M059J (cell line): ENCODE measurements around the gene SLC2A13. TPM values are rescaled to one million over a fixed set of nuclear protein-coding genes. Genes with fewer than 3 reads are reported as not detected.
"Not testable (repeated sequence)": the region's sequence is repeated elsewhere in the genome, so short reads cannot be mapped to it uniquely, and the experiment has no call there.

ENCODE experiments used
- DNase-seq: peaks from one replicate; pipeline ENCODE4 v3.0.0-alpha.2; 2012; ENCODE audit warnings: low read depth
- total RNA-seq: library from RNA; depleted of rRNA; stranded (reverse); fragments of >200 nt; shearing (Covaris generic); gene quantifications from 2 replicates; pipeline ENCODE4 v1.2.3, GENCODE V29; 2014

The SLC2A13 gene
- total RNA-seq, 1 experiment from 2014 or later, result 3.2 TPM

GRCh38 chr12:40038619-40039018 is 67.3 kb downstream of the SLC2A13 start:
- no peak for DNase-seq

DNA sequence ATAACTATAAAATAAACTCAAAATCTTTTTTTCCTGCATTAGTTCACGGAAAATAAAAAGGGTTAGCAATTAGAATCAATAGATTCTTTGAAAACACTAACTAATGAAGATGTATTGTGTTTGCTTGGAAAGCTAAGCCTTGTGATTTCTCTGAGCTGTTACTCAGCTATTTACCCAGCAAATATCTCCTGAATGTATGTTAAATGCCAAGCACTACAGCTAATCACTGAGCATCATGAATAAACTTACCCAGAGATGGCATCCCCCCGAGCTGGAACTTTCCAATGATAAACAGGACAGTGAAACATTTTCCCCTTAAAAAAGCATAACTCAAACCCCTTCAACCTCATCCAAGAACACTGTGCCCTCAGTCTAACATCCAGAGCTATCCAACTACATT is 71.2 kb downstream of the SLC2A13 start:
- no peak for DNase-seq

- DNase-seq, result no peak
These were observed 71.7 kb downstream of the SLC2A13 start for GRCh38 chr12:40034156-40034555.

GRCh38 chr12:40033242-40033630 is 72.6 kb downstream of the SLC2A13 start:
- DNase-seq, result no peak

DNA sequence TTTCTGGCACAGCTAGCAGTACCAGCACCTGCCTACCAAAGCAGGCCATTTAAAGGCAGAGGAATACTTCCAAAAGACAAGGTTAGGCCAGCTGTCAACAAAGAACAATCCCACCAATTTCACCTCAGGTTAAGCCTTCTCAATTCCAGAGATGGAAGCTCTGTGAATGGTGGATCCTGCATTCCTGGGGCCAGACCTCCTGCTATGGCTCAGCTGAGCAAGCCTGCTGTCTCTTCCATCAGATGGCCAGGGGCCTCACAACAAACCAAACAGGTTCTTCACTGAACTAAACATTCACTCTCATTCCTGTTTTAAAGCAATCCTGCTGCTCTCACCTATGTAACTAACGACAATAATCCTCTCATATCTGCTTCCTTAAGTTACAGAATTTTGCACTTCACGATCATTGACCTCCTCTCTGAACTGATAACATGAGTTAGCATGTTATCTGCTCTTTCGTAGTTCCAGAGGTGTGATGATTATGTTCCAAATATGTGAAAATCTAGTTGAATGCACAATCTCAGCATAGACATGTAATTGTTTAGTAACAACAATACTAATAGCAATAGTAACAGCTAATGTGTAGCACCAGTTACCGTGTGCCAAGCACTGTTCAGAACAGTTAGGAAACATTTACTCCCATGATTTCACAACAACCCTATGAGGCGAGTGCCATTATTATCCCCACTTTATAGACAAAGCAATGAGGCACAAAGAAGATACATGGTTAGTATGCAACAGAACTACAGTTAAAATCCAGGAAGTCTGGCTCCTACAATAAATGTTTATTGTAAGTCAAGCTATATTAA is 73.2 kb downstream of the SLC2A13 start:
- DNase-seq, result no peak

- no peak for DNase-seq
These were observed 73.9 kb downstream of the SLC2A13 start for GRCh38 chr12:40031965-40032364.

DNA sequence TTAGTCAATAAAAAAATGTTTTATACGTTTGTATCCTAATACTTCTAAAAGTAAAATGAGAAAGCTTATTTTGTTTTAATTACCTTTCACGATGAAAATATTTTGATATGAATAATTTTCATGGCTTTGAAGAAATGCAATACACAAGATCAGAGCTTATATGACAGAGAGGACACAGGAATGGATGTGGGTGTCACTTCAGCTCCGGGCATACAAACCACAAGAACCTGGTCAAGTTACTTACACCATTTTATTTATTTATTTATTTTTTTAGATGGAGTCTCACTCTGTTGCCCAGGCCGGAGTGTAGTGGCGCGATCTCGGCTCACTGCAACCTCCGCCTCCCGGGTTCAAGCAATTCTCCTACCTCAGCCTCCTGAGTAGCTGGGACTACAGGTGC is 74.9 kb downstream of the SLC2A13 start:
- DNase-seq, result not testable (repeated sequence)

DNA sequence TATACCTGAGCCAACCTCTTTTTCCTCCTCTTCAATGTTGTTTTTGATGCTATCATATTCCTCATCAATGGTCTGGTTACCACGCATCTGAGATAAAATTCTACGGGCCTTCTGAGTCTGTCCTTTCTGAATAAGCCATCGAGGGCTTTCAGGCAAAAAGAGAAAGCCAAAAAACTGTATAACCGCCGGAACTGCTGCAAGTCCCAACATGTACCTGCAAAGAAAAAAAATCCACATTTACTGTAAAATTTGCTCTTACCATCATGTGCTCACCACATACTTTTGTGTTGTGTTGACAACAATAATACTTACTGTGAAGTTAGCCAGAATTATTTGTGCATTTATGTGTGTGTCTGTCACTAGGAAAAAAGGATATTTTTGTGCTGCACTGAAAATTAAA is 77.6 kb downstream of the SLC2A13 start:
- DNase-seq, result no peak

DNA sequence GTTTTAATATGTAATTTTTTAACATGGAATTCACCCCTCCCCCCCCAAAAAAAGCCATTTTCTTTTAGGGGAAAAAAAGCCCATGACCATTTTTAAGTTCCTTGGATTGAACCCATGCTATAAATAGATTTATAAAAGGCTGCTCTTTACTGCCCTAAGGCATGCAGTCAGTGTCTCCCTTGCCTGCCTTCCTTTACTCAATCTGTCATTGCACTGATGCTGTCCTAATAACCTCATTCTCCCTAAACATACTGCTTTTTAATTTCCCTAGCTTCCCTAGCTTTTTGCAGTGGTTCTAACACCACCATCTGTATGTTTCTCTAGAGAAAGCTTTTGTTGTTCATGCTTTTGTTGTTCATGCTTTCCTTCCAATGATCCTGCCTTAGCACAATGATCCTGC is 83.0 kb downstream of the SLC2A13 start:
- DNase-seq, result no peak

- DNase-seq, result no peak
These were observed 85.6 kb downstream of the SLC2A13 start for GRCh38 chr12:40020261-40020691.

- no peak for DNase-seq
These were observed 88.4 kb downstream of the SLC2A13 start for GRCh38 chr12:40017488-40017887.

GRCh38 chr12:40016980-40017379 is 88.9 kb downstream of the SLC2A13 start:
- peak; percentile 6 for DNase-seq

DNA sequence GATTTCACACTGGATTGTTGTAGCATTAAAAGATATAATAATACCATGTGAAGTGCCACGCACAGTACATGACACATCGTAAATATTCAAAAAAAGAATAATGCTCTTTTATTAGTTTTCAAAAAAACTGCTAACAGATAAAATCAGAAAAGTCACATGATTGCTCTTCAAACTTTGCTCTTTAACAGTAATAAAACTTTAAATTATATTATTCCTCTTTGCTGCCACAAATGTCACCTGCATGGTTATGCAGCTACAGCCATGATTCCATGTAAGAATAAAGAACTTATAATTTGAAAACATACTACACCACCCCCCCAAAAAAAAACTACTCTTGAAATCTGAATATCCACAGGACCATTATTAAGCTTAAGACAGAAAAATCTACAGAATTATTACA is 90.0 kb downstream of the SLC2A13 start:
- DNase-seq, result no peak

- DNase-seq, result peak; percentile 18
These were observed 90.5 kb downstream of the SLC2A13 start for GRCh38 chr12:40015345-40015744.

DNA sequence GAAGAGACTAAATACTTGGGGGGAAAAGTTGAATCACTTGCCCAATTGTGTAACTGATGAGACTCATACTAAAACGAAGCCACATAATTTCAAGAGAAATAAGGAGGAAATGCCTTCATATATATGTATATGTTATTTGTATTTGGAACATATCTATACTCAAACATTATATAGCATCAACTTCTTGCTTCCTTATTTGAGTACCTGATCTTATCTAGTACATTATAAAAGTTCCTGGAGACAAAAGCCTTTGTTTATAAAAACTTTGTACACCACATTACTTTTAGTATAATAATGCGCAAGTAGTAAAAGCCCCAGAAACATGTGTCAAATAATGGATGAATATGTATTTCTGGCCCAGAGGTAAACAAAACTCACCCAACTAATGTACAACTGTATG is 92.0 kb downstream of the SLC2A13 start:
- DNase-seq, result no peak

DNA sequence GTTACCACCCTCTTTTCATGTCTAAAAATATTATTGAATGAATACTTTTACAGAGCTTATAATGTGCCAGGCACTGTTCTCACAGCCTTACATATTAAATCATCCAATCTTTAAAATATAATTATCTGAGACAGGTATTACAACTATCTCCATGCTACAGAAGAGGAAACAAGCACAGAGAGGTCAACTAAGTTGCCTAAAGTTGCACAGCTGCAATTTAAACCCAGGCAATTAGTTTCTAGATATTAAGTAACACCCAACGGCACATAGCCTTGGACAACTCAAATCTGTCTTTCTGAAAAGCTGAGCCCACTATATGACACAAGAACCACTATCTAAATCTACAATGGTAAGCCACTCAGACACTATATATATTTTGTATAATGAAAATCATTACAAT is 92.6 kb downstream of the SLC2A13 start:
- no peak for DNase-seq

DNA sequence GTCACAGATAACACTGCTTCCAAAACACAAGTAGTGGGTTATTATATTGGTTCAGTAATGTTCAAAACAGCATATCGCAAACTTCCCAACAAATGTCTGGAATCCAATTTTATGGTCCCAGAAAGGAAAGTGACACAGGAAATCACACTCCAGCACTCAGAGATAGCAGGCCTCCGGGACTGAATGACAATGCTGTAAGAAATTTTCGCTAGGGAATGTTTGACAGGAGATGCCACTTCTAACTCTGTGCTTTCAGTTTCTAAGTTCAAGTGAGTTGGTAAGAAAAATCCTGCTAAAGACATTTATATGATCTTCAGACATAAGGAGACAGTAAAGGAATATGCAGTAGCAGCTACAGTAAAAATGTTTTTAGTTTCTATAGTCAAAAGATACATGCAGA is 93.2 kb downstream of the SLC2A13 start:
- peak; percentile 10 for DNase-seq

DNA sequence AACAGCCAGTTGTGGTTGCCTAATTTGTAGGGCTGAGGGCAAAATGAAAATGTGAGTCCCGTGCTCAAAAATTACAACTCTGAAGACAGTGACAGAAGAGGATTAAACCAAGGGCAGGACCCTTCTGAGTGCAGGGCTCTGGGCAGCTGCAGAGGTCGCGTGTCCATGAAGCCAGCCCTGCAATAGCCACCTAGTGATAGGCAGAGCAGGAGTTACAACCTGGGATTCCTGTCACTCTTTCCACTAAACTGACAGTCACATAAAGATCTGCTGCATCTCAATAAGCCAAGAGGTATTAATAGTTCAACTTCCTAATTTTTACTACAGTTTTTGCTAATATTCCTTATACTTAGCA is 94.1 kb downstream of the SLC2A13 start:
- no peak for DNase-seq

DNA sequence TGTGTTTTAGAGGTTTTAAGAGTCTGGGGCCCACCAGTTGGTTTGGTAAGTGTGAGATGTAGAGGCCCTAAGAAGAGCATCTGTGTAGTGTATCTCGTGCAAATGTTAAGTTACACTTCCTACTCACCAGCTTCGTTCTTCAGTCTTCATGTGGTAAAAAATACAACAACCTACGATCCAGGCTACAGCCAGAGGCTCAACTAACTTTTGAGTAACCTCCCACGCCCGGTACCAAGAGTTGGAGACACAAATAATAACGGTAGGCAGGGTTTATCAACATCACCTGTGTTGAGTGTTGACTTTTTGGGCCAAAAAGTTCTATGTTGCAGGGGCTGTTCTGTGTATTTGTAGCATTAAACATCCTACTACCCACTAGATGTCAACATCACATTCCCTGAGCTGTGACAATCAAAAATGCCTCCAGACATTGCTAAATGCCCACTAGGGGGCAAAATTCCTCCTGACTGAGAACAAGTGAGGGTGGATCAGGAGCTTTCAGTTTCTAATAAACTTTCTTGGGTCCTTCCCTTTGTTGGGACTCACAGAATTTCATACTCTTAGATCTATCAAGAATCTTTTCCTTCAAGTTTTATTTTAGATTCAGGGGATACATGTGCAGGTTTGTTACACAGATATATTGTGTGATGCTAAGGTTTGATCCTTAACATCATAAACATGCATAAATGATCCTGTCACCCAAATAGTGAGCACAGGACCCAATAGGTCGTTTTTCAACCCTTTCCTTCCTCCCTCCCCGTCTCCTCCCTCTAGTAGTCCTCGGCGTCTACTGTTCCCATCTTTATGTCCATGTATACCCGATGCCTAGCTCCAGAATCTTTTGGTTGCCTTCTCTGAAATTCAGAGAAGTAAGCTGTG is 94.7 kb downstream of the SLC2A13 start:
- peak; percentile 66 for DNase-seq

- no peak for DNase-seq
These were observed 103.4 kb downstream of the SLC2A13 start for GRCh38 chr12:40002178-40003169.

DNA sequence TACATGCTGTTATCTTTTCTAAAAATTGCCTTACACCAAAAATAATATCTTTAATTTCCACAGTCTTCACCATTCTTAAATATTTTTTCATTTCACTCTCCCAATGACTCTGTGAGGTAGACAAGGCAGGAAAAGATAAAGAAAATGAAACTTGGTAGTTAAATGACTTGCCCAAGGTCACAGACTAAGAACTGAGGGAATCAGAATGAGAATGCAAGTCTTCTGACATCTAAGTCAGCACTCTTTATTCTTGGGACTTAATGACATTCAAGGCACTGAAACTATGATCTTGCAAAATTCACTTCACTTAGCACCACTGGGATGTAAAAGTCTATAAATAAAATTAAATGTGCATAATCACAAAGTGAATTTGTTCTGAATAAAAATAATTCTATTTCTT is 104.5 kb downstream of the SLC2A13 start:
- no peak for DNase-seq

DNA sequence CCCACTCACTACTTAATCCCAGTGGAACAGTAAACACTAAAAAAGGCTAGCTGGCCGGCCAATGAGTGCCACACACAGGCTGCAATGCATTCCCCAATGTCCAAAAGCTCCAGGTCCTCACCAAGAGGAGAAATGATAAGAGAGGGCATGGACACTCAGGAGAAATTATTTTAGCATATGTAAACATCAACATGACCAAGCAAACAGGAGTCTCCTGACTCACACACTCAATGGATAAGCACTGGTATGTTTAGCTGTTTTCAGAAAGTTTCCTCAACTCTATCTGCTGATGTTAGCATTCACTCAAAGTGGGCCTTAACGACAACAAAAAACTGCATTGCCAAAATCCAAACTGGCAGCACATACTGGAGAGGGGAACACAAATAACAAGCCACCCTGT is 105.0 kb downstream of the SLC2A13 start:
- DNase-seq, result no peak
